RWPE1 (cell line): ENCODE results near the gene MUC5B.
"Not testable (repeated sequence)": the region's sequence is repeated elsewhere in the genome, so short reads cannot be mapped to it uniquely, and the experiment has no call there.

Source experiments
- CTCF ChIA-PET: fragments of 350-600 bp; sonication (Branson Sonifier 250); formaldehyde crosslinking; extraction: SDS; loops from one replicate; lab custom pipeline; 2021; lab: Yijun Ruan, JAX
- POLR2A ChIA-PET: fragments of 400-600 bp; formaldehyde crosslinking; extraction: SDS; loops from one replicate; lab custom pipeline; 2020; ENCODE audit warnings: antibody characterized with exemption; ENCODE audit not compliant: low non-redundant PET; lab: Yijun Ruan, JAX
- DNase-seq: peaks from one replicate; pipeline ENCODE4 v3.0.0; 2012; ENCODE audit warnings: low spot score
- H3K27ac ChIP-seq: fragments of 450-650 bp; 2 replicates; pipeline ENCODE4 v1.5.1; 2017
- CTCF ChIP-seq: fragments of 450-650 bp; conservative IDR thresholded peaks from 2 replicates; pipeline ENCODE4 v1.5.1; 2017; ENCODE audit warnings: low read depth, mild to moderate bottlenecking

Gene MUC5B

GRCh38 chr11:1181420-1181819 is 41.4 kb upstream of the MUC5B start:
- CTCF ChIA-PET: no interaction called here
- POLR2A ChIA-PET: no interaction called here
- no peak overlapping the region for H3K27ac ChIP-seq
- no peak for DNase-seq
- TF ChIP-seq CTCF: no peak

GRCh38 chr11:1181853-1182535 is 40.9 kb upstream of the MUC5B start:
- no peak for TF ChIP-seq CTCF
- POLR2A ChIA-PET: no interaction called here
- no peak for DNase-seq
- CTCF ChIA-PET: no interaction called here
- H3K27ac ChIP-seq: no peak overlapping the region

- POLR2A ChIA-PET, H3K27ac ChIP-seq, CTCF ChIA-PET, DNase-seq: not testable (repeated sequence)
These were observed 38.7 kb upstream of the MUC5B start for GRCh38 chr11:1184139-1184538.

GRCh38 chr11:1188451-1189130 is 34.3 kb upstream of the MUC5B start:
- DNase-seq, POLR2A ChIA-PET, H3K27ac ChIP-seq, CTCF ChIA-PET: not testable (repeated sequence)

- POLR2A ChIA-PET, H3K27ac ChIP-seq, DNase-seq, CTCF ChIA-PET: not testable (repeated sequence)
These were observed 33.0 kb upstream of the MUC5B start for GRCh38 chr11:1189816-1190215.

- CTCF ChIA-PET: interaction anchor here (0.6 kb wide), 1 partner anchor 276 kb away, joined by 3 read pairs; no protein-coding TSS in a partner anchor
- DNase-seq, POLR2A ChIA-PET, H3K27ac ChIP-seq: not testable (repeated sequence)
These were observed 30.9 kb upstream of the MUC5B start for GRCh38 chr11:1191786-1192470.

- no peak for TF ChIP-seq CTCF
- POLR2A ChIA-PET: no interaction called here
- CTCF ChIA-PET: interaction anchor here (0.6 kb wide), 1 partner anchor 276 kb away, joined by 3 read pairs; no protein-coding TSS in a partner anchor
- no peak overlapping the region for H3K27ac ChIP-seq
- DNase-seq: no peak
These were observed 30.0 kb upstream of the MUC5B start for GRCh38 chr11:1192741-1193325.

GRCh38 chr11:1193326-1194230 is 29.3 kb upstream of the MUC5B start:
- CTCF ChIA-PET: no interaction called here
- no peak overlapping the region for H3K27ac ChIP-seq
- no peak for DNase-seq
- no peak for TF ChIP-seq CTCF
- POLR2A ChIA-PET: no interaction called here
